ENCODE measurements around the gene C12orf42.

DNA sequence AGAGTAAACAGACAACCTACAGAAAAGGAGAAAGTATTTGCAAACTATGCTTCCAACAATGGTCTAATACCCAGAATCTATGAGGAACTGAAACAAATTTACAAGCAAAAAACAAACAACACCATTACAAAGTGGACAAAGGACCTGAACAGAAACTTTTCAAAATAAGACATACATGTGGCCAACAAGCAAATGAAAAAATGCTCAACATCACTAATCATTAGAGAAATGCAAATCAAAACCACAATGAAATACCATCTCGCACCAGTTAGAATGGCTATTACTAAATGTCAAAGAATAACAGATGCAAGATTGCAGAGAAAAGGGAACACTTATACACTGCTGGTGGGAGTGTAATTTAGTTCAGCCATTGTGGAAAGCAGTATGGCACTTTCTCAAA is 125.8 kb downstream of the C12orf42 start:
- TF ChIP-seq, protein P1, sequence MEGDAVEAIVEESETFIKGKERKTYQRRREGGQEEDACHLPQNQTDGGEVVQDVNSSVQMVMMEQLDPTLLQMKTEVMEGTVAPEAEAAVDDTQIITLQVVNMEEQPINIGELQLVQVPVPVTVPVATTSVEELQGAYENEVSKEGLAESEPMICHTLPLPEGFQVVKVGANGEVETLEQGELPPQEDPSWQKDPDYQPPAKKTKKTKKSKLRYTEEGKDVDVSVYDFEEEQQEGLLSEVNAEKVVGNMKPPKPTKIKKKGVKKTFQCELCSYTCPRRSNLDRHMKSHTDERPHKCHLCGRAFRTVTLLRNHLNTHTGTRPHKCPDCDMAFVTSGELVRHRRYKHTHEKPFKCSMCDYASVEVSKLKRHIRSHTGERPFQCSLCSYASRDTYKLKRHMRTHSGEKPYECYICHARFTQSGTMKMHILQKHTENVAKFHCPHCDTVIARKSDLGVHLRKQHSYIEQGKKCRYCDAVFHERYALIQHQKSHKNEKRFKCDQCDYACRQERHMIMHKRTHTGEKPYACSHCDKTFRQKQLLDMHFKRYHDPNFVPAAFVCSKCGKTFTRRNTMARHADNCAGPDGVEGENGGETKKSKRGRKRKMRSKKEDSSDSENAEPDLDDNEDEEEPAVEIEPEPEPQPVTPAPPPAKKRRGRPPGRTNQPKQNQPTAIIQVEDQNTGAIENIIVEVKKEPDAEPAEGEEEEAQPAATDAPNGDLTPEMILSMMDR (IDR thresholded peaks at IDR 0.05; ENCODE audit: low read length) = no peak
- TF ChIP-seq EZH2 (IDR thresholded peaks at IDR 0.05; ENCODE audit: borderline replicate concordance, low read length) = no peak
